ENCODE data around the gene SPAG5. TPM values are rescaled to one million over a fixed set of nuclear protein-coding genes. Genes with fewer than 3 reads are reported as not detected.

Gene SPAG5
- total and polyA plus RNA-seq, 4 donors, result 1.6 to 4.3 (median 2.9) TPM

DNA sequence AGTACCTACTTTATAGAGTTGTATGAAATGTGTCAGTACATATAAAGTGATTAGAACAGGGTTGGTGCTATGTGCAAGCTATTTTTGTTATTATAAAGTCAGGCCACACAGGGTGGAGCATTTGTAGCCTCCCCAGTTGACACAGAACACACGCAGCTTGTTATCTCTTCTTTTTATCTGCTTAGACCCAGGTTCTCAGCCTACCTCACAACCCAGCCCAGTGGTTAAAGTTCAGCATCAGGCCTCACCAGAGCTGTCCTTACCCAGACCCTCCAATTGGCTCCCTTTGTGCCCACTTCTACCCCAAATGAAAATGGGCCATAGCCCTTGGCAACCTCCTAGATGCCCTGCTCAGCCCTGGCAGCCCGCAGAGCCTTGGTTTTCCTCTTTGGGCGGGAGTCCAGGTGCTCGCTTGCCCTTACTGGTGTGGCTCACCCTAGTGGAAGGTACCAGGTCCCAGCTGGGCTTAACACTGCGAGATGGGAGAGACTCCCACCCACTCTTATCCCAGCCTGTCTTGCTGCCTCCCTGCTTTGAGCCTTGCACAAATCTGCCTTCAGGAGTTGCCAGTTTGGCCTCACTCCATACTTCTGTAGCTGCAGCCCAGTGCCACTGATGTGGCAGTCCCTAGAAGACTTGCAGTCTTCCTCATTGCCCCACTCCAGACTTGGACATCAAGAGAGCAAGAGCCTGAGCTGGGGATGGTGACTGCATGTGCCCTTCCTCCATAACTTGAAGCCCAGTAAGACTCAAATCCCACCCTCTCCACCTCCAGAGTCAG, 26.4 kb downstream of the SPAG5 start:
- Histone ChIP-seq H3K4me1 (ENCODE audit: control insufficient read depth in 1 of 2, insufficient read depth in 2 of 2, low read length in 2 of 2) (peaks cover 0 to 2% of the 10 kb centered on the region in 2 donors), H3K9me3 (ENCODE audit: control insufficient read depth, low read length) (no peaks in the 10 kb centered on the region), H3K4me3 (ENCODE audit: low read length in 2 of 2) (no peak overlapping the region), H3K27ac (ENCODE audit: low read depth in 1 of 2, low read length in 2 of 2) (no peak overlapping the region), H3K27me3 (ENCODE audit: control insufficient read depth in 1 of 2, insufficient read depth in 2 of 2, low read length in 1 of 2) (no peaks in the 10 kb centered on the region), H3K36me3 (ENCODE audit: control insufficient read depth in 1 of 2, insufficient read depth in 2 of 2, low read length in 1 of 2) (no peaks in the 10 kb centered on the region)
- DNase-seq, result peak in 1 of 2 donors; percentile 61
- intact Hi-C loops (cut with DNase I), result no loop called here
- no peak for ATAC-seq (ENCODE audit: low FRiP score)
- WGBS, 2 donors, result 72 to 77% methylated on average over 5 of the region's 5 CpGs

DNA sequence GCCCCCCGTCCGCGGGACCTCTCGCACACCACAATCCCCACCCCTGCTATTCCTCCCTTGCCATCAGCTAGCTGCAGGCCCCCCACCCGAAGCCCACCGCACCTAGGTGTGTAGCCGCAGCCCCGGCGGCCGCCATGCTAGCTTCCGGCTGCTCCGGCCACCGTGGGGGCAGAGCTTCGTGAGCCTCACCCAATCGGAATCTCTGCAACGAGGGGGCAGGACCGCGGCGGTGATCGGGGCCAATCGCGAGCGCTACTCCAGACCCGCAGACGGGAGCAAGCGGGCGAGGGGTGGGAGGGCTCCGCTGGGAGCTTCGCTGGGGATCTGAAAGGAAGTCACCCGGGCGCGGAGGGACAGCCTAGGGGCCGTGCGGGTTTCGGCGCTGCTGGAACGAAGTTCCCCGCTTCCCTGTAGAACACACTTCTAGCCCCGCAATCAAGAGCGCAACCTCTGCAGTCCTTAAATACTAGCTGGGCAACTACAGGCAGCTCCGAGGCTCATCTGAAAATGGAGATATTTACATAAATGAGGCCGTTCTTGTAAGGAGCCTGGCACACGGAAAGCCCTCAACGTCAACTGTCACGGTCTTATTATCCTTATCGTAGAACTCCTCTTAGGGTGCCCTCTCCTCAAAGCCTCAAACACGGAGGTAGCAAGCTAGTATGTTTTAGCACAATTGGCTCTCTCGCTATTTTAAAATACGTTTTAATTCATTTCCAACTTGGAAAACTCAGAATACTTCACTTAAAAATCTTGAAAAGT, 27.3 kb downstream of the SPAG5 start, which contains the start of gene PIGS:
Gene PIGS, minus strand, starts transcription at position 164 of the 762 bp plus-strand sequence. Its CDS starts 28 bp downstream, at position 136.
- ATAC-seq (ENCODE audit: low FRiP score) (peak; percentile 98), DNase-seq (peak; percentile 97 to 98)
- peak within 1 kb of the TSS; percentile 83 to 85 for H3K4me3 ChIP-seq (ENCODE audit: low read length in 2 of 2)
- intact Hi-C loops (cut with DNase I), result no loop called here
- H3K4me1 ChIP-seq (ENCODE audit: control insufficient read depth in 1 of 2, insufficient read depth in 2 of 2, low read length in 2 of 2), result no peaks in the 10 kb centered on the region
- H3K36me3 ChIP-seq (ENCODE audit: control insufficient read depth in 1 of 2, insufficient read depth in 2 of 2, low read length in 1 of 2), result no peaks in the 10 kb centered on the region
- H3K27ac ChIP-seq (ENCODE audit: low read depth in 1 of 2, low read length in 2 of 2), result peak within 1 kb of the TSS; percentile 37 to 39
- no peaks in the 10 kb centered on the region for H3K27me3 ChIP-seq (ENCODE audit: control insufficient read depth in 1 of 2, insufficient read depth in 2 of 2, low read length in 1 of 2)
- WGBS, 2 donors, result 0 to 1% methylated on average over 47 to 49 of the region's 49 CpGs
- H3K9me3 ChIP-seq (ENCODE audit: control insufficient read depth, low read length), result no peaks in the 10 kb centered on the region

DNA sequence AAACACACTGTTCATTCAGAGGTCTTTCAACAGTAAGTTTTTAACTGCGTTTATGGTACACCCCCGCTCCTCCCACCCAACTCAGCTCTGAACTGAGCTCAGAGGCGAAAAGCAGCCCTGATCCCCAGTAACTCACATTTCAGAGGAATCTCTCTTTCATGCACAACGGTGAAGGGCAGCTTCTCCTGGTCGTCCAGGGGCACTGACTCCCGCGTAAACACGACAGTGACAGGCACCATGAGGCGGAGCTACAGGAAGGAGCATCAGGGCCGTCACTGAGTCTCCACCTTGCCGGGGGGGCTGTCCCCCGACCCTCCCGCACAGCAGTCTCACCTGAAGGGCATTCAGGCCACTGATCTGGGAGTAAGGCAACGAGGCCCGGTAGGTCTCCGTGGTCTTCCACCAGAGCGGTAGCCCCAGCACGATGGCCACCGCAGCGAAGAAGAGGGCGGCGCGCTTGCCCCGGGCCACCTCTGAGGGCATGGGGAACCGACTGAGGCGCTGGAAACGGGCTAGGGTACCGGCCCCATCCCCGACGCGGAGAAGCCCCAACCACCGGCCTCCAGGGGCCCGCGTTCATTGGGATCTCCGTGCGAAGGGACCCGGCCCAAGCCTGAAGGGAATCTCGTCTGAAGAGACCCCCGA, 28.0 kb downstream of the SPAG5 start:
- H3K27me3 ChIP-seq (ENCODE audit: control insufficient read depth in 1 of 2, insufficient read depth in 2 of 2, low read length in 1 of 2), result no peaks in the 10 kb centered on the region
- ATAC-seq (ENCODE audit: low FRiP score), result peak; percentile 57
- peak overlapping the region; percentile 62 to 85 for H3K4me3 ChIP-seq (ENCODE audit: low read length in 2 of 2)
- no peaks in the 10 kb centered on the region for H3K36me3 ChIP-seq (ENCODE audit: control insufficient read depth in 1 of 2, insufficient read depth in 2 of 2, low read length in 1 of 2)
- DNase-seq, result peak in 1 of 2 donors; percentile 76
- peak overlapping the region; percentile 30 to 37 for H3K27ac ChIP-seq (ENCODE audit: low read depth in 1 of 2, low read length in 2 of 2)
- 1% methylated on average over 38 to 39 of the region's 39 CpGs for WGBS, 2 donors
- intact Hi-C loops (cut with DNase I), result no loop called here
- H3K4me1 ChIP-seq (ENCODE audit: control insufficient read depth in 1 of 2, insufficient read depth in 2 of 2, low read length in 2 of 2), result no peaks in the 10 kb centered on the region
- H3K9me3 ChIP-seq (ENCODE audit: control insufficient read depth, low read length), result no peaks in the 10 kb centered on the region

DNA sequence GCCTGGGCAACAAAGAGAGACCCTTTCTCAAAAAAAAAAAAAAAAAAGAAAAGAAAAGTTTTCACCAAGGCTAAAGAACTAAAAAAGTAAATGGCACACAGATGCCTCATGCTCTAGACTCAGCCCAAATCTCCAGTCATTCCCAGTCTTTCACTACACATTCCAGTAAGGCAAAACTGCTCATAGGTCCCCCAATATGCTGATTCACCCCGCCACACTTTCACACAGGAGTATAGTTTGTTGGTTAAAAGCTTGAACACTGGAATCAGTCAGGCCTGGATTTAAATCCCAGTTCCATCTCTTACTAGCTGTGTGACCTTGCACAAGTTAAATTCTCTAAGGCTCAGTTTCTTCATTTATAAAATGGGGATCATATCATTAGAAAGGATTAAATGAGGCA, 29.4 kb downstream of the SPAG5 start:
- H3K36me3 ChIP-seq (ENCODE audit: control insufficient read depth in 1 of 2, insufficient read depth in 2 of 2, low read length in 1 of 2), result no peaks in the 10 kb centered on the region
- intact Hi-C loops (cut with DNase I), result no loop called here
- WGBS, 2 donors, result 92 to 100% methylated on average over 1 of the region's 1 CpG
- no peaks in the 10 kb centered on the region for H3K27me3 ChIP-seq (ENCODE audit: control insufficient read depth in 1 of 2, insufficient read depth in 2 of 2, low read length in 1 of 2)
- H3K4me3 ChIP-seq (ENCODE audit: low read length in 2 of 2), result no peak overlapping the region
- no peaks in the 10 kb centered on the region for H3K4me1 ChIP-seq (ENCODE audit: control insufficient read depth in 1 of 2, insufficient read depth in 2 of 2, low read length in 2 of 2)
- no peak for DNase-seq
- ATAC-seq (ENCODE audit: low FRiP score), result no peak
- H3K9me3 ChIP-seq (ENCODE audit: control insufficient read depth, low read length), result no peaks in the 10 kb centered on the region
- H3K27ac ChIP-seq (ENCODE audit: low read depth in 1 of 2, low read length in 2 of 2), result no peak overlapping the region

DNA sequence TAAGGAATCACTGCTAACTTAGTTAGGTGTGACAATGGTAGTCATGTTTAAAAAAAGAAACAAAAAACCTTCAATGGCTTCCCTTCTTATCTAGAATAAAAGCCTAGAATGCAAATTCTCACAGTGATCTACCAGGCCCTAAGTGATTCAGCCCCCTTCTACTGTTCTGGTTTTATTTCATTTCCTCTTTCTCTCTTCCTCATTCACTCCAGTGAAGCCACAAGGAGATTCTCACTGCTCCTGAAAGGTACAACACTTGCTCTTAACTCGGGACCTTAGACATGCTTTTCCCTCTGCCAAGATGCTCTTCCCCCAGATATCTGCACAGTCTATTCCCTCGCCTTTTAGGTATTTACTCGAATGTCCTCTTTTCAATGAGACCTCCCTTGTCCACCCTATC, 31.2 kb downstream of the SPAG5 start:
- no peaks in the 10 kb centered on the region for H3K36me3 ChIP-seq (ENCODE audit: control insufficient read depth in 1 of 2, insufficient read depth in 2 of 2, low read length in 1 of 2)
- intact Hi-C loops (cut with DNase I), result no loop called here
- H3K4me3 ChIP-seq (ENCODE audit: low read length in 2 of 2), result no peak overlapping the region
- H3K9me3 ChIP-seq (ENCODE audit: control insufficient read depth, low read length), result no peaks in the 10 kb centered on the region
- no peak overlapping the region for H3K27ac ChIP-seq (ENCODE audit: low read depth in 1 of 2, low read length in 2 of 2)
- DNase-seq (no peak), ATAC-seq (ENCODE audit: low FRiP score) (no peak)
- no peaks in the 10 kb centered on the region for H3K27me3 ChIP-seq (ENCODE audit: control insufficient read depth in 1 of 2, insufficient read depth in 2 of 2, low read length in 1 of 2)
- 89 to 90% methylated on average over 3 of the region's 3 CpGs for WGBS, 2 donors
- no peaks in the 10 kb centered on the region for H3K4me1 ChIP-seq (ENCODE audit: control insufficient read depth in 1 of 2, insufficient read depth in 2 of 2, low read length in 2 of 2)

DNA sequence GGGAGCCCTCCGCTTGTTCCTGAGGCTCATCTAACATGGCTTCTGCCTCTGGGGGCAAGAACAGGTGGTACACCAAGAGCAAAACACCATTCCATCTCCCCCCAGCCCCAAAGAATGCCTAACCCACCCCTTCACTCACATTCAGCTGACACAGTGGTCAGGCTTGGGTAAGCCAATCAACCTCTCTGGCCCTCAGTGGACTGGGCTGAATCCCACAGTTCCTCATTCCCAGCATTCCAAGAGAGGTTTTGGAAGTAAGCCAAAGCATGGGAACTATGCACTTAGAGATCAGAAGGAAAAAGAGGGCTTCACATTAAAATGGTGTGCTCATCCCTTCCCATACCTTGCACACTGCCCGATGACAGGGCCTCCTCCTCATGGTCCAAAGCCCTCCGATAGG, 35.4 kb downstream of the SPAG5 start:
- WGBS, 2 donors, result 71 to 77% methylated on average over 3 of the region's 3 CpGs
- ATAC-seq (ENCODE audit: low FRiP score), result no peak

DNA sequence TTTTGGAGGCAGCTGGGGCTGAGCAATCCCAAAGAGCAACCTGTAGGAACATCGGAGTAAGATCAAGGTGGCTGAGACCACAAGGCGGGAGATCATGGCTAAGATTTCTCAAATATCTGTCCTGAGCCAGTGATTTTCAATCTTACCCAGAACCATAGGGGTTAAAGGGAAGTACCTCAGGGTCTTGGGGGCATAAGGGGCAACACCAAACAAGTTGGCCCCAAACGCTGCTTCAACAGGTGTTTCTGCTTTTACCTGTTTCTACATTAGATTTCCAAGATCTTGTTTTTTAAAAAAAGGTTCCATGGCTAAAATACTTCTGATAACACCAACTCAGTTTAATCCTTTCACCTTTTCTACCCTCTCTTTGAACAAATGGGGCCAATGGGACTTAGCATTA, 43.8 kb downstream of the SPAG5 start:
- intact Hi-C loops (cut with DNase I), result no loop called here
- H3K4me1 ChIP-seq (ENCODE audit: control insufficient read depth in 1 of 2, insufficient read depth in 2 of 2, low read length in 2 of 2), result no peaks in the 10 kb centered on the region
- DNase-seq, result no peak
- no peaks in the 10 kb centered on the region for H3K9me3 ChIP-seq (ENCODE audit: control insufficient read depth, low read length)
- no peak for ATAC-seq (ENCODE audit: low FRiP score)
- peaks cover 4 to 6% of the 10 kb centered on the region in 2 donors for H3K36me3 ChIP-seq (ENCODE audit: control insufficient read depth in 1 of 2, insufficient read depth in 2 of 2, low read length in 1 of 2)
- WGBS, 2 donors, result 96 to 98% methylated on average over 3 of the region's 3 CpGs
- H3K27ac ChIP-seq (ENCODE audit: low read depth in 1 of 2, low read length in 2 of 2), result no peak overlapping the region
- H3K27me3 ChIP-seq (ENCODE audit: control insufficient read depth in 1 of 2, insufficient read depth in 2 of 2, low read length in 1 of 2), result no peaks in the 10 kb centered on the region
- H3K4me3 ChIP-seq (ENCODE audit: low read length in 2 of 2), result no peak overlapping the region

More for the DNA sequence above, 35.4 kb downstream of the SPAG5 start:
- no peaks in the 10 kb centered on the region for H3K9me3 ChIP-seq (ENCODE audit: control insufficient read depth, low read length)
- H3K27ac ChIP-seq (ENCODE audit: low read depth in 1 of 2, low read length in 2 of 2), result no peak overlapping the region
- no peaks in the 10 kb centered on the region for H3K4me1 ChIP-seq (ENCODE audit: control insufficient read depth in 1 of 2, insufficient read depth in 2 of 2, low read length in 2 of 2)
- peak in 1 of 2 donors; percentile 27 for DNase-seq
- H3K27me3 ChIP-seq (ENCODE audit: control insufficient read depth in 1 of 2, insufficient read depth in 2 of 2, low read length in 1 of 2), result no peaks in the 10 kb centered on the region
- H3K4me3 ChIP-seq (ENCODE audit: low read length in 2 of 2), result no peak overlapping the region
- peaks cover 4% of the 10 kb centered on the region in 2 donors for H3K36me3 ChIP-seq (ENCODE audit: control insufficient read depth in 1 of 2, insufficient read depth in 2 of 2, low read length in 1 of 2)
- intact Hi-C loops (cut with DNase I), result no loop called here

DNA sequence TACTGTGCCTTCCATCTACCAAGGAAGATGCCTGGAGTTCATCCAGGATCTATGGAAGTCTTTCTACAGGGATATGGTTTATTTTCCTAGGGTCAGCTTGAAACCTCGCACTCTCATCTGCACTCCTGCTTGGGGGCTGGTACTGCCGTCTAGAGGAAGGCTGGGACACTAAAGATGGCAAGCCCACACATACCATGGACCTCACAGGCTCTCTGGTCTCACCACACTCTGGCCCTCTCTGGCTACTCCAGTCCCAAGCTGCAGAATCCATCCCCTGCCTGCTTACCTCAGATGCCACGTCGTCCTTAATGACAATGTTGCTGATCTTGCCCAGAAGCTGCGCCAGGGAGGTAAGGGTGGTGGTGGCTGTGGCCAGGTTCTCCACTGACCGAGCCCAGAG, 44.3 kb downstream of the SPAG5 start:
- Histone ChIP-seq H3K27ac (ENCODE audit: low read depth in 1 of 2, low read length in 2 of 2) (no peak overlapping the region), H3K27me3 (ENCODE audit: control insufficient read depth in 1 of 2, insufficient read depth in 2 of 2, low read length in 1 of 2) (no peaks in the 10 kb centered on the region), H3K4me3 (ENCODE audit: low read length in 2 of 2) (no peak overlapping the region), H3K36me3 (ENCODE audit: control insufficient read depth in 1 of 2, insufficient read depth in 2 of 2, low read length in 1 of 2) (peaks cover 1 to 6% of the 10 kb centered on the region in 2 donors), H3K4me1 (ENCODE audit: control insufficient read depth in 1 of 2, insufficient read depth in 2 of 2, low read length in 2 of 2) (no peaks in the 10 kb centered on the region), H3K9me3 (ENCODE audit: control insufficient read depth, low read length) (no peaks in the 10 kb centered on the region)
- 78 to 85% methylated on average over 6 of the region's 6 CpGs for WGBS, 2 donors
- DNase-seq (no peak), ATAC-seq (ENCODE audit: low FRiP score) (no peak)
- intact Hi-C loops (cut with DNase I), result loop anchor here in 1 of 2 donors (5.0 kb wide), 1 partner anchor 43 kb away; the partner anchor contains the start of gene SPAG5
